Measurements from ENCODE around the gene ZNRF3. TPM values are rescaled to one million over a fixed set of nuclear protein-coding genes. Genes with fewer than 3 reads are reported as not detected.

Gene ZNRF3
- total and polyA plus RNA-seq, 2 experiments from 2014 or later = 11.1 to 32.2 TPM

DNA sequence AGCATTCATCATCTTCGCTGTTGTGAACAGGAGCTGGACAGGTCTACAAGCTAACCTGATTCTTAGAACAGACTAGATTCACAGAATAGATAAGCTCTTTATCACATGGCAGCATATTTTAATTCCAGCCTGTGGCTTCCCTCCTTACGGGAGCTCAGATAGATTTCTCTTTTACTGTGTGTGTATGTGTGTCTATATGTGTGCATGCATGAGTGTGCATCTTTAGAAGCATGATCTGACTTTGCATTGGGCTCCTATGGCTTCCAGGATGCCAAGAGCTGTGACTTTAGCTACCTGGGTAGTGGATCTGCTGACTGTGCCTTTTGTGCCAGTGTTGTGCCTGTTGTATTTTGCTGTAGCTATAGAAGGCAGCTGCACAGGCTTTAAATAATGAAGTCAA is 44.3 kb downstream of the ZNRF3 start:
- no peak overlapping the region; the same call in 1 of the 2 replicates for H3K27ac ChIP-seq (ENCODE audit: low read depth)
- no peak overlapping the region for H3K4me3 Mint-ChIP-seq
- ATAC-seq (no peak), DNase-seq (ENCODE audit: low spot score) (no peak)
- no peaks in the 10 kb centered on the region for H3K36me3 Mint-ChIP-seq (ENCODE audit: low read depth)
- no peak overlapping the region for H2AFZ ChIP-seq
- H3K9me2 ChIP-seq (ENCODE audit: insufficient read depth) = 0 out of 2 replicates have a peak, but pooled peaks cover 2% of the 10 kb centered on the region
- H3K27me3 ChIP-seq (ENCODE audit: insufficient read depth) = no peaks in the 10 kb centered on the region
- peaks cover 100% of the 10 kb centered on the region for H3K79me2 ChIP-seq (replicated peaks; ENCODE audit: insufficient read depth)
- H3K4me3 ChIP-seq = no peak overlapping the region
- H3K27me3 Mint-ChIP-seq (ENCODE audit: insufficient read depth, low read depth, poor library complexity) = no peaks in the 10 kb centered on the region
- H3F3A ChIP-seq (replicated peaks; ENCODE audit: low read depth) = no peaks in the 10 kb centered on the region; the same call in 1 of the 2 replicates
- no peak overlapping the region for H3K4me2 ChIP-seq
- H3K4me1 ChIP-seq (ENCODE audit: insufficient read depth) = peaks cover 52% of the 10 kb centered on the region
- H3K36me3 ChIP-seq (ENCODE audit: insufficient read depth) = no peaks in the 10 kb centered on the region
- TF ChIP-seq JUNB (IDR thresholded peaks at IDR 0.05; ENCODE audit: unreplicated experiment) (no peak), STAT1 (IDR thresholded peaks at IDR 0.05; ENCODE audit: unreplicated experiment) (no peak), ZNF114 (CRISPR knock-in tag; IDR thresholded peaks at IDR 0.05) (no peak), NANOG (IDR thresholded peaks at IDR 0.05; ENCODE audit: borderline replicate concordance) (no peak), CREB1 (CRISPR knock-in tag; IDR thresholded peaks at IDR 0.05; ENCODE audit: low read depth) (no peak), ZNF331 (CRISPR knock-in tag; IDR thresholded peaks at IDR 0.05; ENCODE audit: low read depth) (no peak), EZH2 (IDR thresholded peaks at IDR 0.05; ENCODE audit: low read depth, unreplicated experiment) (no peak), EZH2phosphoT487 (IDR thresholded peaks at IDR 0.05; ENCODE audit: unreplicated experiment) (no peak), POLR2AphosphoS5 (IDR thresholded peaks at IDR 0.05; ENCODE audit: low read depth) (no peak)
- TF ChIP-seq, protein P1, sequence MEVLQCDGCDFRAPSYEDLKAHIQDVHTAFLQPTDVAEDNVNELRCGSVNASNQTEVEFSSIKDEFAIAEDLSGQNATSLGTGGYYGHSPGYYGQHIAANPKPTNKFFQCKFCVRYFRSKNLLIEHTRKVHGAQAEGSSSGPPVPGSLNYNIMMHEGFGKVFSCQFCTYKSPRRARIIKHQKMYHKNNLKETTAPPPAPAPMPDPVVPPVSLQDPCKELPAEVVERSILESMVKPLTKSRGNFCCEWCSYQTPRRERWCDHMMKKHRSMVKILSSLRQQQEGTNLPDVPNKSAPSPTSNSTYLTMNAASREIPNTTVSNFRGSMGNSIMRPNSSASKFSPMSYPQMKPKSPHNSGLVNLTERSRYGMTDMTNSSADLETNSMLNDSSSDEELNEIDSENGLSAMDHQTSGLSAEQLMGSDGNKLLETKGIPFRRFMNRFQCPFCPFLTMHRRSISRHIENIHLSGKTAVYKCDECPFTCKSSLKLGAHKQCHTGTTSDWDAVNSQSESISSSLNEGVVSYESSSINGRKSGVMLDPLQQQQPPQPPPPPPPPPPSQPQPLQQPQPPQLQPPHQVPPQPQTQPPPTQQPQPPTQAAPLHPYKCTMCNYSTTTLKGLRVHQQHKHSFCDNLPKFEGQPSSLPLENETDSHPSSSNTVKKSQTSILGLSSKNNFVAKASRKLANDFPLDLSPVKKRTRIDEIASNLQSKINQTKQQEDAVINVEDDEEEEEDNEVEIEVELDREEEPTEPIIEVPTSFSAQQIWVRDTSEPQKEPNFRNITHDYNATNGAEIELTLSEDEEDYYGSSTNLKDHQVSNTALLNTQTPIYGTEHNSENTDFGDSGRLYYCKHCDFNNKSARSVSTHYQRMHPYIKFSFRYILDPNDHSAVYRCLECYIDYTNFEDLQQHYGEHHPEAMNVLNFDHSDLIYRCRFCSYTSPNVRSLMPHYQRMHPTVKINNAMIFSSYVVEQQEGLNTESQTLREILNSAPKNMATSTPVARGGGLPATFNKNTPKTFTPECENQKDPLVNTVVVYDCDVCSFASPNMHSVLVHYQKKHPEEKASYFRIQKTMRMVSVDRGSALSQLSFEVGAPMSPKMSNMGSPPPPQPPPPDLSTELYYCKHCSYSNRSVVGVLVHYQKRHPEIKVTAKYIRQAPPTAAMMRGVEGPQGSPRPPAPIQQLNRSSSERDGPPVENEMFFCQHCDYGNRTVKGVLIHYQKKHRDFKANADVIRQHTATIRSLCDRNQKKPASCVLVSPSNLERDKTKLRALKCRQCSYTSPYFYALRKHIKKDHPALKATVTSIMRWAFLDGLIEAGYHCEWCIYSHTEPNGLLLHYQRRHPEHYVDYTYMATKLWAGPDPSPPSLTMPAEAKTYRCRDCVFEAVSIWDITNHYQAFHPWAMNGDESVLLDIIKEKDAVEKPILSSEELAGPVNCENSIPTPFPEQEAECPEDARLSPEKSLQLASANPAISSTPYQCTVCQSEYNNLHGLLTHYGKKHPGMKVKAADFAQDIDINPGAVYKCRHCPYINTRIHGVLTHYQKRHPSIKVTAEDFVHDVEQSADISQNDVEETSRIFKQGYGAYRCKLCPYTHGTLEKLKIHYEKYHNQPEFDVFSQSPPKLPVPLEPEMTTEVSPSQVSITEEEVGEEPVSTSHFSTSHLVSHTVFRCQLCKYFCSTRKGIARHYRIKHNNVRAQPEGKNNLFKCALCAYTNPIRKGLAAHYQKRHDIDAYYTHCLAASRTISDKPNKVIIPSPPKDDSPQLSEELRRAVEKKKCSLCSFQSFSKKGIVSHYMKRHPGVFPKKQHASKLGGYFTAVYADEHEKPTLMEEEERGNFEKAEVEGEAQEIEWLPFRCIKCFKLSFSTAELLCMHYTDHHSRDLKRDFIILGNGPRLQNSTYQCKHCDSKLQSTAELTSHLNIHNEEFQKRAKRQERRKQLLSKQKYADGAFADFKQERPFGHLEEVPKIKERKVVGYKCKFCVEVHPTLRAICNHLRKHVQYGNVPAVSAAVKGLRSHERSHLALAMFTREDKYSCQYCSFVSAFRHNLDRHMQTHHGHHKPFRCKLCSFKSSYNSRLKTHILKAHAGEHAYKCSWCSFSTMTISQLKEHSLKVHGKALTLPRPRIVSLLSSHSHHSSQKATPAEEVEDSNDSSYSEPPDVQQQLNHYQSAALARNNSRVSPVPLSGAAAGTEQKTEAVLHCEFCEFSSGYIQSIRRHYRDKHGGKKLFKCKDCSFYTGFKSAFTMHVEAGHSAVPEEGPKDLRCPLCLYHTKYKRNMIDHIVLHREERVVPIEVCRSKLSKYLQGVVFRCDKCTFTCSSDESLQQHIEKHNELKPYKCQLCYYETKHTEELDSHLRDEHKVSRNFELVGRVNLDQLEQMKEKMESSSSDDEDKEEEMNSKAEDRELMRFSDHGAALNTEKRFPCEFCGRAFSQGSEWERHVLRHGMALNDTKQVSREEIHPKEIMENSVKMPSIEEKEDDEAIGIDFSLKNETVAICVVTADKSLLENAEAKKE (CRISPR knock-in tag; IDR thresholded peaks at IDR 0.05) = no peak
- TF ChIP-seq, protein P2, sequence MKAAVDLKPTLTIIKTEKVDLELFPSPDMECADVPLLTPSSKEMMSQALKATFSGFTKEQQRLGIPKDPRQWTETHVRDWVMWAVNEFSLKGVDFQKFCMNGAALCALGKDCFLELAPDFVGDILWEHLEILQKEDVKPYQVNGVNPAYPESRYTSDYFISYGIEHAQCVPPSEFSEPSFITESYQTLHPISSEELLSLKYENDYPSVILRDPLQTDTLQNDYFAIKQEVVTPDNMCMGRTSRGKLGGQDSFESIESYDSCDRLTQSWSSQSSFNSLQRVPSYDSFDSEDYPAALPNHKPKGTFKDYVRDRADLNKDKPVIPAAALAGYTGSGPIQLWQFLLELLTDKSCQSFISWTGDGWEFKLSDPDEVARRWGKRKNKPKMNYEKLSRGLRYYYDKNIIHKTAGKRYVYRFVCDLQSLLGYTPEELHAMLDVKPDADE (IDR thresholded peaks at IDR 0.05) = no peak
- TF ChIP-seq, protein P3, sequence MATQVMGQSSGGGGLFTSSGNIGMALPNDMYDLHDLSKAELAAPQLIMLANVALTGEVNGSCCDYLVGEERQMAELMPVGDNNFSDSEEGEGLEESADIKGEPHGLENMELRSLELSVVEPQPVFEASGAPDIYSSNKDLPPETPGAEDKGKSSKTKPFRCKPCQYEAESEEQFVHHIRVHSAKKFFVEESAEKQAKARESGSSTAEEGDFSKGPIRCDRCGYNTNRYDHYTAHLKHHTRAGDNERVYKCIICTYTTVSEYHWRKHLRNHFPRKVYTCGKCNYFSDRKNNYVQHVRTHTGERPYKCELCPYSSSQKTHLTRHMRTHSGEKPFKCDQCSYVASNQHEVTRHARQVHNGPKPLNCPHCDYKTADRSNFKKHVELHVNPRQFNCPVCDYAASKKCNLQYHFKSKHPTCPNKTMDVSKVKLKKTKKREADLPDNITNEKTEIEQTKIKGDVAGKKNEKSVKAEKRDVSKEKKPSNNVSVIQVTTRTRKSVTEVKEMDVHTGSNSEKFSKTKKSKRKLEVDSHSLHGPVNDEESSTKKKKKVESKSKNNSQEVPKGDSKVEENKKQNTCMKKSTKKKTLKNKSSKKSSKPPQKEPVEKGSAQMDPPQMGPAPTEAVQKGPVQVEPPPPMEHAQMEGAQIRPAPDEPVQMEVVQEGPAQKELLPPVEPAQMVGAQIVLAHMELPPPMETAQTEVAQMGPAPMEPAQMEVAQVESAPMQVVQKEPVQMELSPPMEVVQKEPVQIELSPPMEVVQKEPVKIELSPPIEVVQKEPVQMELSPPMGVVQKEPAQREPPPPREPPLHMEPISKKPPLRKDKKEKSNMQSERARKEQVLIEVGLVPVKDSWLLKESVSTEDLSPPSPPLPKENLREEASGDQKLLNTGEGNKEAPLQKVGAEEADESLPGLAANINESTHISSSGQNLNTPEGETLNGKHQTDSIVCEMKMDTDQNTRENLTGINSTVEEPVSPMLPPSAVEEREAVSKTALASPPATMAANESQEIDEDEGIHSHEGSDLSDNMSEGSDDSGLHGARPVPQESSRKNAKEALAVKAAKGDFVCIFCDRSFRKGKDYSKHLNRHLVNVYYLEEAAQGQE (IDR thresholded peaks at IDR 0.05; ENCODE audit: unreplicated experiment) = no peak
- TF ChIP-seq, protein P4, sequence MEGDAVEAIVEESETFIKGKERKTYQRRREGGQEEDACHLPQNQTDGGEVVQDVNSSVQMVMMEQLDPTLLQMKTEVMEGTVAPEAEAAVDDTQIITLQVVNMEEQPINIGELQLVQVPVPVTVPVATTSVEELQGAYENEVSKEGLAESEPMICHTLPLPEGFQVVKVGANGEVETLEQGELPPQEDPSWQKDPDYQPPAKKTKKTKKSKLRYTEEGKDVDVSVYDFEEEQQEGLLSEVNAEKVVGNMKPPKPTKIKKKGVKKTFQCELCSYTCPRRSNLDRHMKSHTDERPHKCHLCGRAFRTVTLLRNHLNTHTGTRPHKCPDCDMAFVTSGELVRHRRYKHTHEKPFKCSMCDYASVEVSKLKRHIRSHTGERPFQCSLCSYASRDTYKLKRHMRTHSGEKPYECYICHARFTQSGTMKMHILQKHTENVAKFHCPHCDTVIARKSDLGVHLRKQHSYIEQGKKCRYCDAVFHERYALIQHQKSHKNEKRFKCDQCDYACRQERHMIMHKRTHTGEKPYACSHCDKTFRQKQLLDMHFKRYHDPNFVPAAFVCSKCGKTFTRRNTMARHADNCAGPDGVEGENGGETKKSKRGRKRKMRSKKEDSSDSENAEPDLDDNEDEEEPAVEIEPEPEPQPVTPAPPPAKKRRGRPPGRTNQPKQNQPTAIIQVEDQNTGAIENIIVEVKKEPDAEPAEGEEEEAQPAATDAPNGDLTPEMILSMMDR (conservative IDR thresholded peaks at IDR 0.05; ENCODE audit: low read depth in 2 of 2) = no peak
- no peaks in the 10 kb centered on the region for H3K9me3 Mint-ChIP-seq
- peaks cover 52% of the 10 kb centered on the region for H3K4me1 Mint-ChIP-seq
- H3K27ac Mint-ChIP-seq = no peak overlapping the region
- peaks cover 51% of the 10 kb centered on the region for H4K20me1 ChIP-seq (replicated peaks; ENCODE audit: insufficient read depth)
